Measurements from ENCODE around the gene CLCN2.

- TF ChIP-seq POLR2AphosphoS5 (IDR thresholded peaks at IDR 0.05; ENCODE audit: low read depth, low read length): no peak
- TF ChIP-seq POLR2A (IDR thresholded peaks at IDR 0.05; ENCODE audit: low read depth, low read length): no peak
- no peak for TF ChIP-seq TAF1 (IDR thresholded peaks at IDR 0.05; ENCODE audit: borderline replicate concordance, low read depth, low read length)
These were observed 9.8 kb downstream of the CLCN2 start for GRCh38 chr3:184351511-184352148.
